HEK293T (cell line): ENCODE measurements around the gene PCDH9.

Experiments
- CTCF ChIA-PET: fragments of 350-600 bp; formaldehyde crosslinking; extraction: SDS; loops from one replicate; lab custom pipeline; 2021; ENCODE audit warnings: antibody characterized with exemption, inconsistent platforms; lab: Yijun Ruan, JAX
- POLR2A ChIA-PET: fragments of 350-600 bp; formaldehyde crosslinking; extraction: SDS; loops from one replicate; lab custom pipeline; 2020; ENCODE audit warnings: antibody characterized with exemption, inconsistent platforms; lab: Yijun Ruan, JAX
- DNase-seq: peaks from one replicate; pipeline ENCODE4 v3.0.0; 2012; ENCODE audit warnings: mixed read lengths; ENCODE audit errors: extremely low spot score
- ARNT ChIP-seq: fragments of 450-650 bp; IDR thresholded peaks from 2 replicates; pipeline ENCODE4 v1.6.1; 2017; ENCODE audit warnings: mild to moderate bottlenecking
- BHLHE40 ChIP-seq: fragments of 450-650 bp; IDR thresholded peaks from 2 replicates; pipeline ENCODE4 v1.6.1; 2016; ENCODE audit warnings: mild to moderate bottlenecking, moderate library complexity, borderline replicate concordance
- CTBP1 ChIP-seq: fragments of 450-650 bp; IDR thresholded peaks from 2 replicates; pipeline ENCODE4 v1.6.1; 2016; ENCODE audit warnings: borderline replicate concordance
- ELF4 ChIP-seq: fragments of 450-650 bp; IDR thresholded peaks from 2 replicates; pipeline ENCODE4 v1.6.1; 2017; ENCODE audit warnings: antibody characterized with exemption
- FOXA1 ChIP-seq: fragments of 450-650 bp; IDR thresholded peaks from 2 replicates; pipeline ENCODE4 v1.6.1; 2016; ENCODE audit warnings: mild to moderate bottlenecking
- FOXK2 ChIP-seq: fragments of 450-650 bp; IDR thresholded peaks from 2 replicates; pipeline ENCODE4 v1.6.1; 2016; ENCODE audit warnings: mild to moderate bottlenecking
- FOXM1 ChIP-seq: fragments of 450-650 bp; IDR thresholded peaks from 2 replicates; pipeline ENCODE4 v1.6.1; 2017; ENCODE audit warnings: mild to moderate bottlenecking, borderline replicate concordance
- HDGF ChIP-seq: fragments of 450-650 bp; IDR thresholded peaks from 2 replicates; pipeline ENCODE4 v1.6.1; 2017; ENCODE audit warnings: antibody characterized with exemption, borderline replicate concordance
- L3MBTL2 ChIP-seq: fragments of 450-650 bp; conservative IDR thresholded peaks from 2 replicates; pipeline ENCODE4 v1.6.1; 2016; ENCODE audit warnings: mild to moderate bottlenecking
- LEF1 ChIP-seq: fragments of 450-650 bp; IDR thresholded peaks from 2 replicates; pipeline ENCODE4 v1.6.1; 2017; ENCODE audit warnings: mild to moderate bottlenecking, borderline replicate concordance
- NFRKB ChIP-seq: fragments of 450-650 bp; IDR thresholded peaks from 2 replicates; pipeline ENCODE4 v1.6.1; 2016; ENCODE audit warnings: mild to moderate bottlenecking, moderate library complexity
- SP1 ChIP-seq: fragments of 450-650 bp; IDR thresholded peaks from 2 replicates; pipeline ENCODE4 v1.6.1; 2017
- SUZ12 ChIP-seq: fragments of 450-650 bp; IDR thresholded peaks from 2 replicates; pipeline ENCODE4 v1.6.1; 2016; ENCODE audit warnings: mild to moderate bottlenecking
- TARDBP ChIP-seq: fragments of 450-650 bp; IDR thresholded peaks from 2 replicates; pipeline ENCODE4 v1.6.1; 2016
- ZNF384 ChIP-seq: fragments of 450-650 bp; IDR thresholded peaks from 2 replicates; pipeline ENCODE4 v1.6.1; 2016
- TF ChIP-seq, protein P1 (sequence below): fragments of 450-650 bp; IDR thresholded peaks from 2 replicates; pipeline ENCODE4 v1.6.1; 2016

The PCDH9 gene

DNA sequence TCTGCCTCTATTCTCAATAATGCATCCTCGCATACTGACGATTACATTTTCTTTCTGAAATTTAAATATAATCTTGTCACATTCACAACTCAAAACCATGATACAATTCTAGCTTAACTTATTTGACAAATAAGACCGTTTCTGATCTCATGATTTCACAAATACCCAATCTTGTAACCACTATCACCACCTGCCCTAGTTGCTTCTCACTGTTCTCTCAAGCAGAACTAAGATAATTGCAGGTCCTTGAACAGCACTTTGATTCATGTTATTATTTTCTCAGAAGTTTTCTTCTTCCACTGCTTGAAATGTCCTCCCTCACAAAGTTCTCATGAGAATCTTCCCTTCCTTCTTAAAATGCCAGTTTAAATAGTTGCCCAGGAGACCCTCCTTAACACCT lies 211.4 kb downstream of the PCDH9 start:
- ChIA-PET POLR2A (no interaction called here), CTCF (no interaction called here)
- DNase-seq = no peak
- TF ChIP-seq ELF4 (no peak), L3MBTL2 (no peak), ZNF384 (peak; percentile 66), TARDBP (no peak), NFRKB (no peak), ARNT (no peak), BHLHE40 (no peak)

- TF ChIP-seq BHLHE40 = no peak
- no peak for TF ChIP-seq TARDBP
- no peak for TF ChIP-seq L3MBTL2
- 0 out of 2 replicates have a peak, but pooled peaks have one; percentile 3 for TF ChIP-seq NFRKB
- TF ChIP-seq CTBP1 = no peak
- TF ChIP-seq SP1 = no peak
- no peak for DNase-seq
- POLR2A ChIA-PET = no interaction called here
- CTCF ChIA-PET = no interaction called here
Observed at GRCh38 chr13:67017276-67017675, 212.9 kb downstream of the PCDH9 start.

DNA sequence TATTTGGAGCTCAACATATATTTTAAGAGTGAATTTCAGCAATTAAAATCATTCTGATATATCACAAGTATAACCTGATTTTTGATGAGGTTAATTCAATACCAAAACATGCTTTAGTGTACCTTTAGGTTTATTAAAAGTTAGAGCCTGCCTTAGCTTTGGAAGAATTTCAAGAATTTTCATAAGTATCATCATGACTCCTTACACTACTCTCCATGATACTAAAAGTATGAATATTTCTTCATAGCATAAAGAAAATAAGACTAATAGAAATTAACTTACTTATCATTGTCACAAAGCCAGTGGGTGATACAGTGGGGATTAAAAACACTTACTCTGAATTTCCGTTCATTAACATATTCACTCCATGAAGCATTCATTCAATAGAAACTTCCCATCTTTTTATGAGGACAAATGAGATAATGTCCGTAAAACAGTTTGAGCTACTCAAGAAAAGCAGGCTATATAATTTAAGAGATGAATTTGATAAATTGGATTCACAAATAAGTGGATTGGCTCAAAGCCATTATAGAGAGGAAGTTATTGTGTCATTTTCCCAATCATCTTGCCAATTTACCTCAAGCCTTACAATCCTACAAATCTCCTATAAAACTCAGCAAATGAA lies 214.0 kb downstream of the PCDH9 start:
- ChIA-PET POLR2A (no interaction called here), CTCF (interaction anchor here (0.6 to 1.1 kb wide), 2 partner anchors 21 to 22 kb away, joined by 3 to 4 read pairs; no protein-coding TSS in a partner anchor)
- DNase-seq = no peak
- TF ChIP-seq, protein P1, sequence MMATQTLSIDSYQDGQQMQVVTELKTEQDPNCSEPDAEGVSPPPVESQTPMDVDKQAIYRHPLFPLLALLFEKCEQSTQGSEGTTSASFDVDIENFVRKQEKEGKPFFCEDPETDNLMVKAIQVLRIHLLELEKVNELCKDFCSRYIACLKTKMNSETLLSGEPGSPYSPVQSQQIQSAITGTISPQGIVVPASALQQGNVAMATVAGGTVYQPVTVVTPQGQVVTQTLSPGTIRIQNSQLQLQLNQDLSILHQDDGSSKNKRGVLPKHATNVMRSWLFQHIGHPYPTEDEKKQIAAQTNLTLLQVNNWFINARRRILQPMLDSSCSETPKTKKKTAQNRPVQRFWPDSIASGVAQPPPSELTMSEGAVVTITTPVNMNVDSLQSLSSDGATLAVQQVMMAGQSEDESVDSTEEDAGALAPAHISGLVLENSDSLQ = peak; percentile 11; the same call in 1 of the 2 replicates
- TF ChIP-seq ZNF384 = no peak

DNA sequence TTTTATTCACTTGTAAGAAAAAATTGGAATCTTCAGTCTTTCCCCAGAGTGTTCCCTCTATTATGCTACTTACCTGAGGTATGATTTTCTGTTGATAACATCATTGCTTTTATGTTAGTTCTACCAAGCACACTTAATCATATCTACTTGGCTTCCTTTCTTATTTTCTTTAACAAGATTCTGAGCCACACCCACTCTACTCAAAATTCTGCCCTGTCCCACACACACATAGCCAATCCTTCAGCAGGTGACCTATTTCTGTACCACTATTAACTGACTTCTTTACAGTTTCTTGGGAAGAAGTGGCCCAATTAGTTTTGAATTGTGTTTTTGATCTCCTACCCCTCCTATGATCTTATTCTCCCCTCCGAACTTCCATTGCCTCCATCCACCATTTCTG lies 215.7 kb downstream of the PCDH9 start:
- TF ChIP-seq, protein P1 = no peak
- no peak for TF ChIP-seq FOXM1
- TF ChIP-seq FOXA1 = no peak
- TF ChIP-seq SUZ12 = no peak
- TF ChIP-seq LEF1 = no peak
- TF ChIP-seq ZNF384 = no peak
- no peak for TF ChIP-seq L3MBTL2
- TF ChIP-seq CTBP1 = no peak
- TF ChIP-seq NFRKB = no peak
- TF ChIP-seq HDGF = no peak
- no peak for TF ChIP-seq BHLHE40
- TF ChIP-seq ELF4 = no peak
- no peak for TF ChIP-seq SP1
- TF ChIP-seq ARNT = no peak
- TF ChIP-seq FOXK2 = no peak
- TF ChIP-seq TARDBP = no peak
- POLR2A ChIA-PET = no interaction called here
- CTCF ChIA-PET = no interaction called here
- DNase-seq = no peak

DNA sequence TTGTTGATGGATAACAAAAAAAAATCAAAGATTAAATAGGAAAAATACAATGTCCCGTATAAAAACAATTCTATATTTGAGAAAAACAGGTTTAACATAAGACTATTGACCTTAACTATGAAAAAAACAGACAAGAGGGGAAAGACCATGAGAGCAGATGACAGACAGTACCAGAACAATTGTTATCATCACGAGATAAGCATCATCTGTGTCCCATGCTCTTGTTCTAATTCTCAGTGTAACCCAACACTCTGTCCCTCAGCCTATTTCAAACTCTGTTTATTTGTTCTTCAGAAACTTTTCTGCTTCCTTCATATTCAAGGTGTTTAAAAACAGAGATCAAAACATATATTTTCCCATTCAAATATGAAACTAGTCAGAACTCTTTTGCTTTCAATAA lies 216.4 kb downstream of the PCDH9 start:
- TF ChIP-seq HDGF (no peak), FOXK2 (no peak), ARNT (no peak), CTBP1 (0 out of 2 replicates have a peak, but pooled peaks have one; percentile 32), ELF4 (no peak), L3MBTL2 (no peak), SP1 (no peak), ZNF384 (0 out of 2 replicates have a peak, but pooled peaks have one; percentile 15)
- TF ChIP-seq, protein P1 = peak; percentile 40; the same call in 1 of the 2 replicates
- ChIA-PET CTCF (no interaction called here), POLR2A (no interaction called here)
- no peak for DNase-seq

DNA sequence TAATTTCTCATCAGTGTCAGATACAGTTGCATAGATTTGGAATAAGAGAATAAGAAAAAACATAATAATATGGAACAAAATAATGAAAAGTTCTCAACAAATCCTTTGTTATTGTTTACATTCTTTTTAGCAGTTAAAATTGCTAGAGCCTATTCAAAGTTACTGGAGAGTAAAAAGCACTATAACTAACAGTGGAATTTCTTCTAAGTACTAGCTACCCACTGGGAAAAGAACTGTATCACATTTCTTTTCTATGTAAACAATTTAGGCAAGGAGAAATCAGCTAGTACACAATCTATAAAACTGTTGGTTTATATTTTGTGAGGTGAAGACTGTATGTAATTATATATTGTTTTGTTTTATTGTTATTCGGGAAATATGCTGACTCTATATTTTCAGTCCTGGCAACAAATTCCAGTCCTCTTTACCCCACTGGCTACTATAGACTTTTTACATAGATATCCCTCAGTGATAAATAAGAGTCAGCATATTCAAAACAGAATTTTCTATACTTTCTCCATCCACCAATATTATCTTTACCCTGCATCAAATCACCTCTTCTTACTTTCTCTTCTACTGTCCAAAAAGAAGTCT lies 222.0 kb downstream of the PCDH9 start:
- ChIA-PET POLR2A (no interaction called here), CTCF (no interaction called here)
- no peak for DNase-seq
- TF ChIP-seq SUZ12 = no peak
- TF ChIP-seq CTBP1 = 0 out of 2 replicates have a peak, but pooled peaks have one; percentile 17

GRCh38 chr13:67004511-67004910 lies 225.6 kb downstream of the PCDH9 start:
- no peak for DNase-seq
- ChIA-PET CTCF (no interaction called here), POLR2A (no interaction called here)
- no peak for TF ChIP-seq FOXA1
- TF ChIP-seq, protein P1 = no peak
- TF ChIP-seq BHLHE40 = no peak
- TF ChIP-seq FOXM1 = no peak
- TF ChIP-seq L3MBTL2 = no peak
- TF ChIP-seq FOXK2 = no peak
